Fibroblast of villous mesenchyme (primary cell): Measurements from ENCODE around the gene CPOX. TPM values are rescaled to one million over a fixed set of nuclear protein-coding genes. Genes with fewer than 3 reads are reported as not detected.
"Not testable (repeated sequence)": the region's sequence is repeated elsewhere in the genome, so short reads cannot be mapped to it uniquely, and the experiment has no call there.

Source experiments
- DNase-seq: peaks from one replicate; pipeline ENCODE4 v3.0.0-alpha.2; 2010; ENCODE audit warnings: low read depth
- H3K4me3 ChIP-seq: 2 replicates; pipeline ENCODE4 v1.5.1; 2011; ENCODE audit warnings: low read depth, mild to moderate bottlenecking, low read length
- total RNA-seq: library from RNA; depleted of rRNA; stranded (reverse); fragments of >200 nt; gene quantifications from 2 replicates; pipeline ENCODE4 v1.2.3, GENCODE V29; 2012
- TF ChIP-seq, protein P1 (sequence below): IDR thresholded peaks from 2 replicates; pipeline ENCODE4 v1.5.1; 2012; ENCODE audit warnings: low read depth, mild to moderate bottlenecking, low read length; ENCODE audit not compliant: insufficient read depth

The CPOX gene
- total RNA-seq: 19.3 and 27.2 TPM in 2 replicates

- peak; percentile 93 for DNase-seq
- H3K4me3 ChIP-seq: peak within 1 kb of the TSS; percentile 80
- TF ChIP-seq, protein P1, sequence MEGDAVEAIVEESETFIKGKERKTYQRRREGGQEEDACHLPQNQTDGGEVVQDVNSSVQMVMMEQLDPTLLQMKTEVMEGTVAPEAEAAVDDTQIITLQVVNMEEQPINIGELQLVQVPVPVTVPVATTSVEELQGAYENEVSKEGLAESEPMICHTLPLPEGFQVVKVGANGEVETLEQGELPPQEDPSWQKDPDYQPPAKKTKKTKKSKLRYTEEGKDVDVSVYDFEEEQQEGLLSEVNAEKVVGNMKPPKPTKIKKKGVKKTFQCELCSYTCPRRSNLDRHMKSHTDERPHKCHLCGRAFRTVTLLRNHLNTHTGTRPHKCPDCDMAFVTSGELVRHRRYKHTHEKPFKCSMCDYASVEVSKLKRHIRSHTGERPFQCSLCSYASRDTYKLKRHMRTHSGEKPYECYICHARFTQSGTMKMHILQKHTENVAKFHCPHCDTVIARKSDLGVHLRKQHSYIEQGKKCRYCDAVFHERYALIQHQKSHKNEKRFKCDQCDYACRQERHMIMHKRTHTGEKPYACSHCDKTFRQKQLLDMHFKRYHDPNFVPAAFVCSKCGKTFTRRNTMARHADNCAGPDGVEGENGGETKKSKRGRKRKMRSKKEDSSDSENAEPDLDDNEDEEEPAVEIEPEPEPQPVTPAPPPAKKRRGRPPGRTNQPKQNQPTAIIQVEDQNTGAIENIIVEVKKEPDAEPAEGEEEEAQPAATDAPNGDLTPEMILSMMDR: no peak
These were observed at the start of gene CPOX for GRCh38 chr3:98593046-98593936. Gene CPOX, minus strand, starts transcription at chr3:98593611. Its CDS starts 107 bp downstream, at chr3:98593504.

DNA sequence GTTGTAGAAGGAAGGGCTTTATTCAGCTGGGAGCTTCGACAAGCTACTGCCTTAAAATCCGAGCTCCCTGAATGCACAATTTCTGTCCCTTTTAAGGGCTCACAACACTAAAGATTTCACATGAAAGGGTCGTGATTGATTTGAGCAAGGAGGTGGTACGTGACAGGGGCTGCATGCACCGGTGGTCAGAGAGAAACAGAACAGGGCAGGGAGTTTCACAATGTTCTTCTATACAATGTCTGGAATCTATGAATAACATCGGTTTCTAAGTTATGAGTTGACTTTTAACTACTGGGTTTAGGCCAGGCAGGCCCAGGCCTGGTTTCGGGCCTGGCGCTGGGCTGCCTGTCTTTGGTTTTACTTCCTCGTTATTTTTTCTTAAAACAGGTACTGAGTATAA lies 49.4 kb upstream of the CPOX start:
- not testable (repeated sequence) for H3K4me3 ChIP-seq, DNase-seq

DNA sequence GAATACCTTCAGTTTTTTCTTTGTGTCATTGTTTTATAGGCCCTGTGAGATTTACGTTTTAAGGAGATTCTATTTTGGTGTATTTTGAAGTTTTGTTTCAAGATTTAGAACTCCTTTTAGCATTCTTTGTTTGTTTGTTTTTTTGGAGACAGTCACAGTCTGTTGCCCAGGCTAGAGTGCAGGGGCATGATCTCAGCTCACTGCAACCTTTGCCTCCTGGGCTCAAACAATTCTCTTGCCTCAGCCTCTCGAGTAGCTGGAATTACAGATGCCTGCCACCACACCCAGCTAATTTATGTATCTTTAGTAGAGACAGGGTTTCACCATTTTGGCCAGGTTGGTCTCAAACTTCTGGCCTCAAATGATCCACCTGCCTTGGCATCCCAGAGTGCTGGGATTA lies 48.3 kb upstream of the CPOX start:
- not testable (repeated sequence) for DNase-seq

DNA sequence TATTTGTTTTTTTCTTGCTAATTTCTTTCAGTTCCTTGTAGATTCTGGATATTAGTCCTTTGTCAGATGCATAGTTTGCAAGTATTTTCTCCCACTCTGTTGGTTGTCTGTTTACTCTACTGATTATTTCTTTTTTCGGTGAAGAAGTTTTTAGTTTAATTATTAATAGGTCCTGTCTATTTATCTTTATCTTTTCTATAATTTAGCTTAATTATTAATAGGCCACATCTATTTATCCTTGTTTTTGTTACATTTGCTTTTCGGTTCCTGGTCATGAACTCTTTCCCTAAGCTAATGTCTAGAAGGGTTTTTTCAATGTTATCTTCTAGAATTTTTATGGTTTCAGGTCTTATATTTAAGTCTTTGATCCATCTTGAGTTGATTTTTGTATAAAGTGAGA lies 45.1 kb upstream of the CPOX start:
- not testable (repeated sequence) for DNase-seq, H3K4me3 ChIP-seq

More for the DNA sequence above, 48.3 kb upstream of the CPOX start:
- not testable (repeated sequence) for H3K4me3 ChIP-seq

DNA sequence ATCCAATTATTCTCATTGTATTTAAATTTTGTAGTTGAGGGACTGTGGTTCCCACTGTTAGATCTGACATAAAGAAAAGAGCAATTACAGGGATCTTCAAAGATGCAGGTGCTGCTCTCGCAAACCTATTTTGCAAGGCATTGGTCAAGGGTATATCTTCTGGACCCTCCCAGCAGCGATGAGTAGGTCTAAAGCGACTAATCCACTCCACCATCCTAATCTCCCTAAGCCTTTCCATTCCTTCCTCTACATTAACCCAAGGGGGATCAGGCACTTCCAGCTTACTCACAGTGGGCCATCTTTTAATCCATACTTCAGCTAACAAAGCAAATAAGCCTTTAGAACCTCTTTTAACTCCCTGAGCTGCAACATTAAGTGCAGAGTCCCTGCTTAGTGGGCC lies 37.0 kb upstream of the CPOX start:
- H3K4me3 ChIP-seq: no peak overlapping the region
- TF ChIP-seq, protein P1: no peak
- DNase-seq: no peak

GRCh38 chr3:98628317-98628716 lies 34.9 kb upstream of the CPOX start:
- no peak overlapping the region for H3K4me3 ChIP-seq
- TF ChIP-seq, protein P1: no peak
- no peak for DNase-seq

DNA sequence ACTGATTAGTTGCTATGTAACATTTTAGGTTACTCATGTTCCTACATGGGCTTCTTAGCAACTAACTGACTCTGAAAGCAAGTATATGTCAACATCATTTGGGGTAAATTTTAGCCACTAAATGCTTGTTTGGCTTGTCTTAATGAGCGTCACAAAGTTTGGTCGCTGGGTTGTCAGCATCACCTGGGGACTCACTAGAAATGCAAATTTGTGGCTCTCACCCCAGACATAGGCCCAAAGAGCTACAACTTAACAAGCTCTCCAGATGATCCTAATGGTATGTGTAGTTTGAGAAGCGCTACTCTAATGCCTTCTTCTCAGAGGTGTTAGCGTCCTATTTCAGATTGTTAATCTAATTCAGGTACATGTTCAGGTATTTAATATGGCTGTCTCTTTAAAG lies 32.7 kb upstream of the CPOX start:
- TF ChIP-seq, protein P1: no peak
- DNase-seq: no peak
- H3K4me3 ChIP-seq: no peak overlapping the region

GRCh38 chr3:98623572-98624280 lies 30.3 kb upstream of the CPOX start:
- no peak for DNase-seq
- H3K4me3 ChIP-seq: no peak overlapping the region
- TF ChIP-seq, protein P1: no peak
